ENCODE results near the gene AFAP1L1.
A peak's percentile ranks its signal among the peaks of the same experiment; 100 is the strongest.
"Not testable (repeated sequence)": the region's sequence is repeated elsewhere in the genome, so short reads cannot be mapped to it uniquely, and the experiment has no call there.

Gene AFAP1L1

DNA sequence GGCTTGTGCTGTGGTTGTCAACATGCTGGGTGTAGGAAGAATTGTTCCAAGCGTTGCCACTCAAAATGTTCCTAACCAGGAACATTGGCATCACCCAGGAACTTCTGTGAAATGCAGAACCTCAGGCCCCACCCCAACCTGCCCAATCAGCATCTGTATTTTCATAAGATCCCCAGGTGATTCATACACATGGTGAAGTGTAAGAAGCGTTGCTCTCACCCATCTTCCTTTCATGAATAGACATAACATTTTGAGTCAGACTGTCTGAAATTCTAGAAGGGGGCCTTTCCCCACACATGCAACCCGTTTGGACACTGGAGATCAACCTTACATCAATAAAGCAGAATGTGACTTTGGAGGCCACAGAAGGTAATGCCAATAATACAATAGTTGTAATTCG, 9.3 kb upstream of the AFAP1L1 start:
- H3K27ac ChIP-seq (ENCODE audit: low read depth, low read length, severe bottlenecking): no peak overlapping the region
- no peaks in the 10 kb centered on the region for H3K36me3 ChIP-seq (ENCODE audit: control insufficient read depth, insufficient read depth, low read length)
- no peaks in the 10 kb centered on the region for H3K4me1 ChIP-seq (ENCODE audit: control insufficient read depth, insufficient read depth, low read length, poor library complexity, severe bottlenecking)
- no peak overlapping the region for H3K4me3 ChIP-seq (ENCODE audit: extremely low read depth, insufficient read depth, low read length, poor library complexity, severe bottlenecking)
- WGBS, 2 experiments (ENCODE audit: insufficient coverage in 2 of 2): 72 to 73% methylated on average over 2 to 3 of the region's 4 CpGs
- no peaks in the 10 kb centered on the region for H3K9me3 ChIP-seq (ENCODE audit: control insufficient read depth, low read length)

DNA sequence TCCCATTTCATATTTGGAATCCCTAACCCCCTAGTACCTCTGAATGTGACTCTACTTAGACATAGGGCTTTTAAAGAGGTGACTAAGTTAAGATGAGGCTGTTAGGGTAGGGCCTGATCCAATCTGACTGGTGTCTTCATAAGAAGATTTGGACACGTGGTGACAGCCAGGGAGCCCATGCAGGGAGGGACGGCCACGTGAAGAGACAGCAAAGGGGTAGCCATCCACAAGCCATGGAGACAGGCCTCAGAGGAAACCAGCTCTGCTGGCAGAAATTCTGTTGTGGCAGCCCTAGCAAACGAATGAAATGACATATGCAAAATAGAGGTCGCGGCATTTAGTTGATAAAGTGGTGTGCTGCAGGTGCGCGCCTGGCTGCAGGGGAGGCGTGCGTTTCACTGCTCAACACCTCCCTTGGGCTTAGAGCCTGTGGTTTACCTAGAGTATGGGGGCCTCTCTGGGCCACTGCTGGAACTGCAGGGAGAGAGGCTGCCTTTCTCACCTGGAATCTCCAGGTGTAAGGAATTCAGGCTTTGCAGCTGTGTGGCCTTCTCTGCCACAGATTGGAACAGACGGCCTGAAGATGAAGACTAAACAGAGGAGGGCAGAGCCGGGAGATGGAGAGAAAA, 7.1 kb upstream of the AFAP1L1 start:
- H3K9me3 ChIP-seq (ENCODE audit: control insufficient read depth, low read length): no peaks in the 10 kb centered on the region
- WGBS, 2 experiments (ENCODE audit: insufficient coverage in 2 of 2): 22 to 24% methylated on average over 12 of the region's 12 CpGs
- no peaks in the 10 kb centered on the region for H3K4me1 ChIP-seq (ENCODE audit: control insufficient read depth, insufficient read depth, low read length, poor library complexity, severe bottlenecking)
- H3K4me3 ChIP-seq (ENCODE audit: extremely low read depth, insufficient read depth, low read length, poor library complexity, severe bottlenecking): no peak overlapping the region
- H3K27ac ChIP-seq (ENCODE audit: low read depth, low read length, severe bottlenecking): no peak overlapping the region
- H3K36me3 ChIP-seq (ENCODE audit: control insufficient read depth, insufficient read depth, low read length): no peaks in the 10 kb centered on the region

GRCh38 chr5:149265068-149265465, 6.6 kb upstream of the AFAP1L1 start:
- Histone ChIP-seq H3K36me3 (ENCODE audit: control insufficient read depth, insufficient read depth, low read length) (no peaks in the 10 kb centered on the region), H3K4me3 (ENCODE audit: extremely low read depth, insufficient read depth, low read length, poor library complexity, severe bottlenecking) (no peak overlapping the region), H3K9me3 (ENCODE audit: control insufficient read depth, low read length) (no peaks in the 10 kb centered on the region), H3K4me1 (ENCODE audit: control insufficient read depth, insufficient read depth, low read length, poor library complexity, severe bottlenecking) (no peaks in the 10 kb centered on the region), H3K27ac (ENCODE audit: low read depth, low read length, severe bottlenecking) (no peak overlapping the region)
- WGBS, 2 experiments (ENCODE audit: insufficient coverage in 2 of 2): 81 to 85% methylated on average over 6 to 7 of the region's 7 CpGs

DNA sequence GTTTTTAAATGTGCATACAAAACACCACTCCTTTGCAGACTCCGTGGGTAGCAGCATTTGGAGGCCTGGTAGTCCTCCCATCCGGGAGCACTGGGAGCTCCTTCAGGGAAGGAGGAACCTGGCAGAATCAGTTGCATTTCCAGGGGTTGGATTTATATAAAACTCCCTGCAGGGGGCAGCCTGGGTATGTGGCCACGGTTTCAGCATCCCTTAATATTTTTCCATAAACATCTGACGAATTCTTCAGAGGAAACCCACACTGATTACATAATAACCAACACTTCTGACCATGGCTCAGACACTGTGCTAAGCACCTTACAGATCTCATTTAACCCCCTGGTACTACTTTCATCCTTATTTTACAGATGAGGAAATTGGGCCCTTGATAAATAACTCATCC, 6.1 kb upstream of the AFAP1L1 start:
- Histone ChIP-seq H3K27ac (ENCODE audit: low read depth, low read length, severe bottlenecking) (no peak overlapping the region), H3K9me3 (ENCODE audit: control insufficient read depth, low read length) (no peaks in the 10 kb centered on the region), H3K4me1 (ENCODE audit: control insufficient read depth, insufficient read depth, low read length, poor library complexity, severe bottlenecking) (no peaks in the 10 kb centered on the region), H3K36me3 (ENCODE audit: control insufficient read depth, insufficient read depth, low read length) (no peaks in the 10 kb centered on the region), H3K4me3 (ENCODE audit: extremely low read depth, insufficient read depth, low read length, poor library complexity, severe bottlenecking) (no peak overlapping the region)
- 49 to 65% methylated on average over 2 of the region's 4 CpGs for WGBS, 2 experiments (ENCODE audit: insufficient coverage in 2 of 2)

- H3K36me3 ChIP-seq (ENCODE audit: control insufficient read depth, insufficient read depth, low read length): no peaks in the 10 kb centered on the region
- peaks cover 4% of the 10 kb centered on the region for H3K4me1 ChIP-seq (ENCODE audit: control insufficient read depth, insufficient read depth, low read length, poor library complexity, severe bottlenecking)
- 86 to 97% methylated on average over 6 of the region's 9 CpGs for WGBS, 2 experiments (ENCODE audit: insufficient coverage in 2 of 2)
- no peak overlapping the region for H3K27ac ChIP-seq (ENCODE audit: low read depth, low read length, severe bottlenecking)
- no peaks in the 10 kb centered on the region for H3K9me3 ChIP-seq (ENCODE audit: control insufficient read depth, low read length)
- no peak overlapping the region for H3K4me3 ChIP-seq (ENCODE audit: extremely low read depth, insufficient read depth, low read length, poor library complexity, severe bottlenecking)
Measured at GRCh38 chr5:149267241-149267973, 4.3 kb upstream of the AFAP1L1 start.

- H3K9me3 ChIP-seq (ENCODE audit: control insufficient read depth, low read length): no peaks in the 10 kb centered on the region
- H3K36me3 ChIP-seq (ENCODE audit: control insufficient read depth, insufficient read depth, low read length): no peaks in the 10 kb centered on the region
- no peak overlapping the region for H3K27ac ChIP-seq (ENCODE audit: low read depth, low read length, severe bottlenecking)
- H3K4me1 ChIP-seq (ENCODE audit: control insufficient read depth, insufficient read depth, low read length, poor library complexity, severe bottlenecking): peaks cover 13% of the 10 kb centered on the region
- WGBS, 2 experiments (ENCODE audit: insufficient coverage in 2 of 2): 0% methylated on average over 1 of the region's 6 CpGs
- no peak overlapping the region for H3K4me3 ChIP-seq (ENCODE audit: extremely low read depth, insufficient read depth, low read length, poor library complexity, severe bottlenecking)
Measured at GRCh38 chr5:149268928-149269557, 2.6 kb upstream of the AFAP1L1 start.

DNA sequence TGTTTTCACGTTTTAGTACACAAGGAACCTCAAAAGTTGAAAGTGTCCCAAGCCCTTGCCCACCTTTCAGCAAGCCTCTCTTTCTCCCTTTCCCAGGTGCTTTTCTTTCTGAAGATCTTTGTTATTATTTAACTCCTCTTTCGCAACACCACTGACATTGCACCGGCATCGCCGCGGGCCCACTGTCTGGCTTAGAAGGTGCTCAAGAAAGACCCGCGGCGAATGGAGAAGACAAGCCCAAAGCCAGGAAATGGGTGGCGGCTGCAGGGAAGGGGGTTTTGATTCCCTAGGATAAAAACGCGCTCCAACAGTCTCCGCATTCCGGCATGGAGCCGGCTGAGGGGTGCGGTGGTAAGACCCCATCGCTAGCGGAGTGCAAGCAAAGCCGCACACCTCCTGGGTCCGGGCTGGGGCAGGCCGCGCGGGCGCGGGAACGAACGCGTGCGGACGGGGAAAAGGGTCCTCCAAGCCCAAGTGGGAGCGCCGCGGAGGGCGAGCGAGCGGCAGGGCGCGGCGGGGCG, 404 bp upstream of the AFAP1L1 start:
- 3 to 5% methylated on average over 28 to 32 of the region's 40 CpGs for WGBS, 2 experiments (ENCODE audit: insufficient coverage in 2 of 2)
- Histone ChIP-seq H3K27ac (ENCODE audit: low read depth, low read length, severe bottlenecking) (no peak overlapping the region), H3K36me3 (ENCODE audit: control insufficient read depth, insufficient read depth, low read length) (no peaks in the 10 kb centered on the region), H3K9me3 (ENCODE audit: control insufficient read depth, low read length) (no peaks in the 10 kb centered on the region), H3K4me1 (ENCODE audit: control insufficient read depth, insufficient read depth, low read length, poor library complexity, severe bottlenecking) (peaks cover 13% of the 10 kb centered on the region), H3K4me3 (ENCODE audit: extremely low read depth, insufficient read depth, low read length, poor library complexity, severe bottlenecking) (peak overlapping the region; percentile 62)

DNA sequence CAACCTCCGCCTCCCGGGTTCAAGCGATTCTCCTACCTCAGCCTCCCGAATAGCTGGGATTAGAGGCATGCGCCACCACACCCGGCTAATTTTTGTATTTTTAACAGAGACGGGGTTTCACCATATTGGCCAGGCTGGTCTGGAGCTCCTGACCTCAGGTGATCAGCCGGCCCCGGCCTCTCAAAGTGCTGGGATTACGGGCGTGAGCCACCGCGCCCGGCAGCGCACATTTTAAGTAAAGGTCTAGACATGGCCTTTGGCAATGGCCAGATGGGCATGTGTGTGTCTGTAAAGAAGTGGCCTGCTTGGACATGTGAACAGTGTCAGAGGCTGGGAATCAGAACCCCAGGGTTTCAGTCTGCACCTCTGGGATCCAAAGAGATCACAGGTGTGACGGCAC, 1.1 kb downstream of the AFAP1L1 start:
- H3K36me3 ChIP-seq (ENCODE audit: control insufficient read depth, insufficient read depth, low read length); H3K27ac ChIP-seq (ENCODE audit: low read depth, low read length, severe bottlenecking); H3K9me3 ChIP-seq (ENCODE audit: control insufficient read depth, low read length): not testable (repeated sequence)
- Histone ChIP-seq H3K4me3 (ENCODE audit: extremely low read depth, insufficient read depth, low read length, poor library complexity, severe bottlenecking) (peak overlapping the region; percentile 62), H3K4me1 (ENCODE audit: control insufficient read depth, insufficient read depth, low read length, poor library complexity, severe bottlenecking) (peaks cover 13% of the 10 kb centered on the region)
- WGBS, 2 experiments (ENCODE audit: insufficient coverage in 2 of 2): 66 to 76% methylated on average over 12 to 14 of the region's 16 CpGs

- H3K27ac ChIP-seq (ENCODE audit: low read depth, low read length, severe bottlenecking): no peak overlapping the region
- no CpG with 5 or more reads among the region's 5 CpGs for WGBS, 2 experiments (ENCODE audit: insufficient coverage in 2 of 2)
- H3K4me1 ChIP-seq (ENCODE audit: control insufficient read depth, insufficient read depth, low read length, poor library complexity, severe bottlenecking): peaks cover 13% of the 10 kb centered on the region
- no peaks in the 10 kb centered on the region for H3K36me3 ChIP-seq (ENCODE audit: control insufficient read depth, insufficient read depth, low read length)
- peak overlapping the region; percentile 62 for H3K4me3 ChIP-seq (ENCODE audit: extremely low read depth, insufficient read depth, low read length, poor library complexity, severe bottlenecking)
- H3K9me3 ChIP-seq (ENCODE audit: control insufficient read depth, low read length): no peaks in the 10 kb centered on the region
Measured at GRCh38 chr5:149273237-149273636, 1.6 kb downstream of the AFAP1L1 start.

DNA sequence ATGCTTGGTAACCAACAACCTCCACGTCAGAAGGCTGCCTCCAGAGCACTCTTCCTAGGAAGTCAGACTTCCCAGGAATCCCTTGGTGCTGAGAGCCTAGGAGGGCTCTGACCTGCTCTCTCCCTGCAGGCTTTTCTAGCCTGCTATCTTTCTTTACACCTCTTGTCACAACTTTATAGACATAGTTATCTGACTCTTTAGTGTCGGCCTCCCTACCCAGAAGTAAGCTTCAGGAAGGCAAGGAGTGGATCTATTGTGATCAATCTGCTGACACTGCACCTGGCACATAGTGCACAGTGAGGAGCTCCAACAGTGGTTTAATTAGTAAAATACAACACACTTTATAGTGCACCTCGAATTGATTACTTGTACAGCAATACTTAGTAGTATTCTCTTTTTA, 2.3 kb downstream of the AFAP1L1 start:
- Histone ChIP-seq H3K4me1 (ENCODE audit: control insufficient read depth, insufficient read depth, low read length, poor library complexity, severe bottlenecking) (peaks cover 13% of the 10 kb centered on the region), H3K27ac (ENCODE audit: low read depth, low read length, severe bottlenecking) (no peak overlapping the region), H3K36me3 (ENCODE audit: control insufficient read depth, insufficient read depth, low read length) (no peaks in the 10 kb centered on the region), H3K4me3 (ENCODE audit: extremely low read depth, insufficient read depth, low read length, poor library complexity, severe bottlenecking) (no peak overlapping the region), H3K9me3 (ENCODE audit: control insufficient read depth, low read length) (no peaks in the 10 kb centered on the region)
- WGBS, 2 experiments (ENCODE audit: insufficient coverage in 2 of 2): 22 to 44% methylated on average over 1 to 2 of the region's 3 CpGs

DNA sequence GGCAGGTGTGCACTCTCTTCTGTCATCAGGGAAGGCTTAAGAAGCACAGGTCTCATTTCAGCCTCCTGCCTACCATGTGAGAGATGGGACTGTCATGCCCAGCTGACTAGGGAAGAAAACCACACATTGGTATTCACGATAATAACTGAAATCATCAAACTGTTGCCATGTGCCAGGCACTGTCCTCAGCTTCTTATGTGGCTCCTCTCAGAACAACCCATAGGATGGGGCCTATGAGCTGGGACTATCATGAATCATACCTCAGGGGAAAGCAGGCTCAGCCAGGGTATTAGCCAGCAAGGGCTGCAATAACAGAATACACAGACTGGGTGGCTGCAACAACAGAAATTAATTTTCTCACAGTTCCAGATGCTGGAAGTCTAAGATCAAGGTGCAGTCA, 3.3 kb downstream of the AFAP1L1 start:
- Histone ChIP-seq H3K4me1 (ENCODE audit: control insufficient read depth, insufficient read depth, low read length, poor library complexity, severe bottlenecking) (peaks cover 13% of the 10 kb centered on the region), H3K9me3 (ENCODE audit: control insufficient read depth, low read length) (no peaks in the 10 kb centered on the region), H3K36me3 (ENCODE audit: control insufficient read depth, insufficient read depth, low read length) (no peaks in the 10 kb centered on the region), H3K27ac (ENCODE audit: low read depth, low read length, severe bottlenecking) (no peak overlapping the region), H3K4me3 (ENCODE audit: extremely low read depth, insufficient read depth, low read length, poor library complexity, severe bottlenecking) (no peak overlapping the region)
- WGBS, 2 experiments (ENCODE audit: insufficient coverage in 2 of 2): 89 to 100% methylated on average over 1 of the region's 1 CpG
